ENCODE results near the gene NTSR1. TPM values are rescaled to one million over a fixed set of nuclear protein-coding genes. Genes with fewer than 3 reads are reported as not detected.
A peak's percentile ranks its signal among the peaks of the same experiment; 100 is the strongest.

Gene NTSR1
- total and polyA plus RNA-seq, 2 of the 13 experiments (the other 11 are each of a cell fraction or from before 2014, with no cell fraction given), result 0.09 to 0.12 TPM

- no peaks in the 10 kb centered on the region for H3K4me1 ChIP-seq (ENCODE audit: insufficient read depth, low read length)
- no peak for FAIRE-seq
- no peak overlapping the region for H3K27ac ChIP-seq (ENCODE audit: extremely low read length, insufficient read depth, low read length)
- no peak overlapping the region for H3K9ac ChIP-seq (ENCODE audit: insufficient read depth, low read depth, low read length)
- CTCF ChIA-PET (ENCODE audit: low intra/inter-chr PET ratio, low total read pairs), result no interaction called here
- H3K4me2 ChIP-seq (ENCODE audit: low read depth, low read length), result no peak overlapping the region
- 16% methylated on average over 20 of the region's 23 CpGs for WGBS (ENCODE audit: low lambda C conversion rate)
- no TSS peak for BruUV-seq (replicated peaks)
- H3K9me3 ChIP-seq (ENCODE audit: low read length), result no peaks in the 10 kb centered on the region
- in situ Hi-C loops (cut with HindIII; ENCODE audit: extremely low pct_ligation_motif_present, low pct_unique_long_range_greater_than_20kb), result no loop called here
- no peak for TF ChIP-seq ELF4 (CRISPR knock-in tag; IDR thresholded peaks at IDR 0.05; ENCODE audit: borderline replicate concordance)
- peak; percentile 43; the same call in 1 of the 2 replicates for TF ChIP-seq EZH2 (conservative IDR thresholded peaks at IDR 0.05; ENCODE audit: low read depth, low read length)
- no peak for TF ChIP-seq ZNF619 (CRISPR knock-in tag; IDR thresholded peaks at IDR 0.05)
- TF ChIP-seq RXRB (CRISPR knock-in tag; IDR thresholded peaks at IDR 0.05; ENCODE audit: borderline replicate concordance), result no peak
- TF ChIP-seq AGO1 (IDR thresholded peaks at IDR 0.05; ENCODE audit: low read depth, low read length, poor library complexity, severe bottlenecking), result no peak
- no peaks in the 10 kb centered on the region for H3K79me2 ChIP-seq (ENCODE audit: insufficient read depth, low read length)
- no peak overlapping the region for H2AFZ ChIP-seq (ENCODE audit: low read length)
- no peak overlapping the region for H3K4me3 ChIP-seq (replicated peaks in 1 of 3; ENCODE audit: insufficient read depth in 1 of 3, low read depth in 2 of 3, low read length in 3 of 3)
- peaks cover 8% of the 10 kb centered on the region; the same call in 1 of the 2 replicates for H4K20me1 ChIP-seq (ENCODE audit: insufficient read depth, low read length)
- POLR2A ChIA-PET, result no interaction called here
- no peak for ATAC-seq
- H3K27me3 ChIP-seq (ENCODE audit: control insufficient read depth in 1 of 2, insufficient read depth in 2 of 2, low read length in 2 of 2), result peaks cover 47 to 90% of the 10 kb centered on the region in 2 experiments
- no peak for DNase-seq (ENCODE audit: low spot score)
- H3K36me3 ChIP-seq (replicated peaks in 1 of 2; ENCODE audit: control insufficient read depth in 1 of 2, insufficient read depth in 2 of 2, low read length in 2 of 2), result no peaks in the 10 kb centered on the region
- intact Hi-C loops (cut with micrococcal nuclease; ENCODE audit: unreplicated experiment), result no loop called here
Observed at GRCh38 chr20:62710886-62711702, 2.5 kb downstream of the NTSR1 start.

GRCh38 chr20:62711703-62712101 is 3.1 kb downstream of the NTSR1 start:
- H3K4me1 ChIP-seq (ENCODE audit: insufficient read depth, low read length), result no peaks in the 10 kb centered on the region
- intact Hi-C loops (cut with micrococcal nuclease; ENCODE audit: unreplicated experiment), result no loop called here
- DNase-seq (ENCODE audit: low spot score) (no peak), ATAC-seq (no peak), FAIRE-seq (no peak)
- ChIA-PET POLR2A (no interaction called here), CTCF (ENCODE audit: low intra/inter-chr PET ratio, low total read pairs) (no interaction called here)
- H3K36me3 ChIP-seq (replicated peaks in 1 of 2; ENCODE audit: control insufficient read depth in 1 of 2, insufficient read depth in 2 of 2, low read length in 2 of 2), result no peaks in the 10 kb centered on the region
- H4K20me1 ChIP-seq (ENCODE audit: insufficient read depth, low read length), result peaks cover 8% of the 10 kb centered on the region; the same call in 1 of the 2 replicates
- no peak overlapping the region for H3K9ac ChIP-seq (ENCODE audit: insufficient read depth, low read depth, low read length)
- H3K4me3 ChIP-seq (replicated peaks in 1 of 3; ENCODE audit: insufficient read depth in 1 of 3, low read depth in 2 of 3, low read length in 3 of 3), result no peak overlapping the region
- H3K9me3 ChIP-seq (ENCODE audit: low read length), result no peaks in the 10 kb centered on the region
- in situ Hi-C loops (cut with HindIII; ENCODE audit: extremely low pct_ligation_motif_present, low pct_unique_long_range_greater_than_20kb), result no loop called here
- no peak overlapping the region for H2AFZ ChIP-seq (ENCODE audit: low read length)
- no TSS peak for BruUV-seq (replicated peaks)
- no peaks in the 10 kb centered on the region for H3K79me2 ChIP-seq (ENCODE audit: insufficient read depth, low read length)
- H3K27ac ChIP-seq (ENCODE audit: extremely low read length, insufficient read depth, low read length), result no peak overlapping the region
- WGBS (ENCODE audit: low lambda C conversion rate), result 13% methylated on average over 23 of the region's 23 CpGs
- no peak overlapping the region for H3K4me2 ChIP-seq (ENCODE audit: low read depth, low read length)
- TF ChIP-seq RBM39 (IDR thresholded peaks at IDR 0.05; ENCODE audit: low read depth, low read length, poor library complexity, severe bottlenecking), result no peak
- TF ChIP-seq EZH2 (conservative IDR thresholded peaks at IDR 0.05; ENCODE audit: low read depth, low read length), result 0 out of 2 replicates have a peak, but pooled peaks have one; percentile 16
- peak; percentile 42; the same call in 1 of the 2 replicates for TF ChIP-seq CREB1 (IDR thresholded peaks at IDR 0.05)
- no peak for TF ChIP-seq CREB1 (CRISPR knock-in tag; IDR thresholded peaks at IDR 0.05)
- no peak for TF ChIP-seq FOXO4 (CRISPR knock-in tag; conservative IDR thresholded peaks at IDR 0.05)
- TF ChIP-seq SMAD3 (CRISPR knock-in tag; IDR thresholded peaks at IDR 0.05), result no peak
- H3K27me3 ChIP-seq (ENCODE audit: control insufficient read depth in 1 of 2, insufficient read depth in 2 of 2, low read length in 2 of 2), result peaks cover 53 to 90% of the 10 kb centered on the region in 2 experiments
